ENCODE data around the gene VPS72.
"Not testable (repeated sequence)": the region's sequence is repeated elsewhere in the genome, so short reads cannot be mapped to it uniquely, and the experiment has no call there.

Gene VPS72, protein sequence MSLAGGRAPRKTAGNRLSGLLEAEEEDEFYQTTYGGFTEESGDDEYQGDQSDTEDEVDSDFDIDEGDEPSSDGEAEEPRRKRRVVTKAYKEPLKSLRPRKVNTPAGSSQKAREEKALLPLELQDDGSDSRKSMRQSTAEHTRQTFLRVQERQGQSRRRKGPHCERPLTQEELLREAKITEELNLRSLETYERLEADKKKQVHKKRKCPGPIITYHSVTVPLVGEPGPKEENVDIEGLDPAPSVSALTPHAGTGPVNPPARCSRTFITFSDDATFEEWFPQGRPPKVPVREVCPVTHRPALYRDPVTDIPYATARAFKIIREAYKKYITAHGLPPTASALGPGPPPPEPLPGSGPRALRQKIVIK

GRCh38 chr1:151189637-151190445, at the start of gene VPS72:
Gene VPS72, minus strand, starts transcription at chr1:151190197. Its CDS starts 76 bp downstream, at chr1:151190121.
- DNase-seq: peak; percentile 96

GRCh38 chr1:151238467-151238739, 48.4 kb upstream of the VPS72 start:
- DNase-seq: no peak

GRCh38 chr1:151237678-151238466, 47.9 kb upstream of the VPS72 start:
- no peak for DNase-seq

GRCh38 chr1:151235235-151235634, 45.2 kb upstream of the VPS72 start:
- no peak for DNase-seq

DNA sequence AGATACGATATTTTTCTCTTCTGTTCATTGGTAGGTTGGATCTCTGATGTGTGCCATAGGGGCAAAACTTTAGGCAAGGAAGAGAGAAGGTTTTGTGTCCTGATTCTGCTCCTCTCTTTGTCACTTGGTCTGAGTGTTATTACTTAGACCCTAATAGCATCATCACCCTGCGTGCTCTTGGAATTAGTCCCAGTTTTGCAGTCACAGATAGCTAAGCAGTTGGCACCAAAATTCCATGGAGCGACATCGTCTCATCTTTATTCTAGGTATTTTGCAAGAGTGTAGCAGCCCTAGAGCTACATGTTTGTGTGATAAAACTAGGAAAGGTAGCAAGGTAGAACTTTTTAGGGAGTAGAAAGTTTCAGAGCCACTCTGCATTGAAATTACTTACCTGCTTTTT, 32.1 kb upstream of the VPS72 start:
- no peak for DNase-seq

GRCh38 chr1:151221616-151222015, 31.6 kb upstream of the VPS72 start:
- no peak for DNase-seq

- peak; percentile 39 for DNase-seq
These were observed 23.6 kb upstream of the VPS72 start for GRCh38 chr1:151213560-151213959.

- no peak for DNase-seq
These were observed 22.1 kb upstream of the VPS72 start for GRCh38 chr1:151211972-151212705.

GRCh38 chr1:151210830-151211229, 20.8 kb upstream of the VPS72 start:
- DNase-seq: no peak

DNA sequence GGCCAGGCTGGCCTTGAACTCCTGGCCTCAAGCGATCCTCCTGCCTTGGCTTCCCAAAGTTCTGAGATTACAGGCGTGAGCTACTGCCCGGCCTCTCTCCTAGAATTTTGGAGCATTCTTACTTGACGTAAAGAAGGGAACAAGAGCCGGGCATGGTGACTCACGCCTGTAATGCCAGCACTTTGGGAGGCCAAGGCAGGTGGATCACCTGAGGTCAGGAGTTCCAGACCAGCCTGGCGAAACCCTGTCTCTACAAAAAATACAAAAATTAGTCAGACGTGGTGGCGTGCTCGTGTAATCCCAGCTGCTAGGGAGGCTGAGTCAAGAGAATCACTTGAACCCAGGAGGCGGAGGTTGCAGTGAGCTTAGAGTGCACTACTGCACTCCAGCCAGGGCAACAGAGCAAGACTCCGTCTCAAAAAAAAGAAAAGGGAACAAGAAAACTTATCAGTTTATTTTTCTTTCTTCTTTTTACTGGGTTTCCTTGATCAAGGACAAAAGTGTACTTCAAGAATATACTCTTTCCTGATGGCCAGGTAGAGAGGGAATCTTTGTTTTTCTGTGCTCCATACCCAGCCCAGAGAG, 15.5 kb upstream of the VPS72 start:
- not testable (repeated sequence) for DNase-seq

GRCh38 chr1:151199873-151200581, 10.0 kb upstream of the VPS72 start:
- no peak for DNase-seq

GRCh38 chr1:151198254-151199127, 8.5 kb upstream of the VPS72 start, which contains the start of gene PIP5K1A:
Gene PIP5K1A, plus strand, starts transcription at chr1:151198552. Its CDS starts 445 bp downstream, at chr1:151198997.
- DNase-seq: peak; percentile 100

DNA sequence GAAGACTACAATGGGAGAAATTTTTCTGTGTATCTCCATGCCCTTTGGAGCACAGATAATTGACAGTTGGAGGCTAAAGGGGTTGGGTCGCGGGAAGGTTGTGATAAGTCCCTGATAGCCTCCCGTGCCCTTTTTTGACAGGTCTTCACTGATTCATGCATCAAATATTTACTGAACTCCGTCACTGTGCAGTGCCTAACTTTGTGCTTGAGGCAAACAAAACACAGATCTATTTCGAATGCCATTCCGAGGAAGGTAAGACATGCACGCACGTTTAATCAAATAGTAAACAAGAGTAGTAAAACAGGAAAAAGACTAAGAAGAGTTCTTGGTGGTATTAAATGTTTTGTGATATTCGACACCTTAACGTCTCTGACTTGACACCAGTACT, 7.9 kb upstream of the VPS72 start:
- DNase-seq: peak; percentile 83

GRCh38 chr1:151196292-151196800, 6.3 kb upstream of the VPS72 start:
- peak; percentile 96 for DNase-seq

GRCh38 chr1:151194894-151195594, 5.0 kb upstream of the VPS72 start:
- not testable (repeated sequence) for DNase-seq

DNA sequence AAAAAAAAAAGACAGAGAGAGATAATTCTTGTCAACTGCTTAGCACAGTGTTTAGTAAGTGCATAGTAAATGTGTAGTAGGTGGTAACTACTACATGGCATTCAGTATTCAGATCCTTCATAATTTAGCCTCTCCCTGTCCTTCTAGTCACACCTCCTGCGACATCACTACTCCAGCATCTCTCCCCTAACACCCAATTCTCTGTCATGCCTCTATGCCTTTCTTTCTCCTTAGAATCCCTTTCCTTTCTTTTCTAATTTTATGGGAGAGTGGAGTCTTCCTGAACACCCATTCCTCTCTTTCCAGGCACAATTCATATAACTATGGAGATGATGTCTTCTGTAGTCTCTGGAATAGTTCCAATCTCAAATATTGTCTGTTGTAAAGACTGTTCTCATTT, 3.9 kb upstream of the VPS72 start:
- DNase-seq: no peak

DNA sequence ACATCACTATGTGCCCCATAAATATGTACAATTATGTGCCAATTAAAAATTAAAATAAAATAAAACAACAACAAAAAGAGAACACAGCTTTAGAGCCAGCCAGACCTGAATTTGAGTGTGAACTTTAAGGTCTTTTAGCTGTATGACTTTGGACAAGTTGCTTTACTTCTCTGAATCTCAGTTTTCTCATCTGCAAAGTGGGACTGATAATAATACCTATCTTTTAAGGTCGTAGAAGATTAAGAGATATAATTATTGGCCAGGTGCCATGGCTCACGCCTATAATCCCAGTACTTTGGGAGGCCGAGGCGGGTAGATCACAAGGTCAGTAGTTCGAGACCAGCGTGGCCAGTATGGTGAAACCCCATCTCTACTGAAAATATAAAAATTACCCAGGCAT, 3.3 kb upstream of the VPS72 start:
- no peak for DNase-seq

DNA sequence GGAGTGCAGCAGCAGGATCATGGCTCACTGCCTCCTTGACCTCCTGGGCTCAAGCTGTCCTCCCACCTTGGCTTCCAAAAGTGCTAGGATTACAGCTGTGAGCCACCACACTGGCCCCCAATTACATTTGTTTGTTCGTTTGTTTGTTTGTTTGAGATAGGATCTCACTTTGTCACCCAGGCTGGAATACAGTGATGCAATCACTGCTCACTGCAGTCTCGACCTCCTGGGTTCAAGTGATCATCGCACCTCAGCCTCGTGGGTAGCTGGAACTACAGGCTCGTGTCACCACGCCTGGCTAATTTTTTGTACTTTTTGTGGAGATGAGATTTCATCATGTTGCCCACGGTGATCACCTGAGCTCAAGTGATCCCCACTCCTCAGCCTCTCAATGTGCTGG, 2.0 kb upstream of the VPS72 start:
- no peak for DNase-seq

GRCh38 chr1:151188667-151189066, 1.3 kb downstream of the VPS72 start:
- not testable (repeated sequence) for DNase-seq

DNA sequence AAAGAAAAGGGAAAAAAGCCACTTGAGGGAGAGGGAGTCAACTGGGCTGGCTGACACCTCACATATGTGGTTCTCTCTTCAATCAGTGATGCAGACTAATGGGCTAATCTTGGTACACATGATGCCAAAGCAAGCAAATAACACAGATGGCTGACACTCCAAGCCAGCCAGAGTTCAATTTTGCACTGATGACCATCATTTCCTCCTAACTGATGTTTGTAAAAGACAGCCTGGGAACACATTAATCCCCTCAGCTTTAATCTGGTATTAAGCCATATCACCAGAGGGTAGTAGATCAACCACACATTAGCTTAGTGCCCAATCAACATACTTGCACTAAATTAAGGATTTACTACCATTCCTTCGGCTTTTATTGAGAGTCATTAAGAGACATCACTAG, 2.8 kb downstream of the VPS72 start:
- DNase-seq: no peak
